SK-N-SH treated with all-trans-retinoic acid at 6 μM for 48 hours (cell line): ENCODE data around the gene S100A4.
A peak's percentile ranks its signal among the peaks of the same experiment; 100 is the strongest.

Experiments
- ATAC-seq: fragments of 200-7000 bp; cut with Tn5 transposase; 3 replicates; pipeline ENCODE4 v1.9.1; 2020; ENCODE audit warnings: mild to moderate bottlenecking, moderate library complexity
- ARNTL ChIP-seq: fragments of 450-650 bp; formaldehyde crosslinking; IDR thresholded peaks from 2 replicates; pipeline ENCODE4 v1.5.0; 2020; ENCODE audit warnings: low read depth, mild to moderate bottlenecking, moderate library complexity, borderline replicate concordance
- BACH2 ChIP-seq: fragments of 250-450 bp; sonication (Bioruptor Pico); IDR thresholded peaks from 2 replicates; pipeline ENCODE4 v1.9.0; 2021; ENCODE audit warnings: mild to moderate bottlenecking, borderline replicate concordance
- CSDC2 ChIP-seq: fragments of 250-450 bp; sonication (Bioruptor Pico); IDR thresholded peaks from 2 replicates; pipeline ENCODE4 v1.5.0; 2020; ENCODE audit warnings: mild to moderate bottlenecking, moderate library complexity
- CSRNP3 ChIP-seq: fragments of 250-450 bp; sonication (Bioruptor Pico); IDR thresholded peaks from 2 replicates; pipeline ENCODE4 v1.5.1; 2021; ENCODE audit warnings: mild to moderate bottlenecking, moderate library complexity
- ESRRG ChIP-seq: fragments of 250-450 bp; sonication (Bioruptor Pico); IDR thresholded peaks from 2 replicates; pipeline ENCODE4 v1.6.1; 2021; ENCODE audit warnings: mild to moderate bottlenecking
- GLIS3 ChIP-seq: fragments of 250-450 bp; sonication (Bioruptor Pico); IDR thresholded peaks from 2 replicates; pipeline ENCODE4 v1.5.0; 2020; ENCODE audit warnings: mild to moderate bottlenecking, moderate library complexity
- ISL1 ChIP-seq: fragments of 250-450 bp; sonication (Bioruptor Pico); IDR thresholded peaks from 2 replicates; pipeline ENCODE4 v2.1.2; 2022; ENCODE audit warnings: mild to moderate bottlenecking, moderate library complexity
- OSR1 ChIP-seq: fragments of 250-450 bp; sonication (Bioruptor Pico); IDR thresholded peaks from 2 replicates; pipeline ENCODE4 v1.8.0; 2022; ENCODE audit warnings: moderate library complexity, mild to moderate bottlenecking, inconsistent platforms
- POU6F1 ChIP-seq: fragments of 250-450 bp; sonication (Bioruptor Pico); IDR thresholded peaks from 2 replicates; pipeline ENCODE4 v1.8.0; 2021; ENCODE audit warnings: low read depth, mild to moderate bottlenecking, moderate library complexity, borderline replicate concordance
- PPARA ChIP-seq: fragments of 250-450 bp; sonication (Bioruptor Pico); IDR thresholded peaks from 2 replicates; pipeline ENCODE4 v1.5.0; 2020; ENCODE audit warnings: mild to moderate bottlenecking, borderline replicate concordance
- SNAI2 ChIP-seq: fragments of 250-450 bp; sonication (Bioruptor Pico); IDR thresholded peaks from 2 replicates; pipeline ENCODE4 v1.5.0; 2020; ENCODE audit warnings: mild to moderate bottlenecking, moderate library complexity
- TCF4 ChIP-seq: fragments of 250-450 bp; sonication (Bioruptor Pico); IDR thresholded peaks from 2 replicates; pipeline ENCODE4 v1.8.0; 2021; ENCODE audit warnings: mild to moderate bottlenecking, moderate library complexity, borderline replicate concordance
- TOX ChIP-seq: fragments of 250-450 bp; sonication (Bioruptor Pico); IDR thresholded peaks from 2 replicates; pipeline ENCODE4 v1.8.0; 2021; ENCODE audit warnings: mild to moderate bottlenecking, moderate library complexity, borderline replicate concordance
- TSHZ2 ChIP-seq: fragments of 250-450 bp; sonication (Bioruptor Pico); IDR thresholded peaks from 2 replicates; pipeline ENCODE4 v1.5.0; 2020; ENCODE audit warnings: mild to moderate bottlenecking, moderate library complexity
- ZFP3 ChIP-seq: fragments of 250-450 bp; sonication (Bioruptor Pico); IDR thresholded peaks from 2 replicates; pipeline ENCODE4 v1.5.0; 2020; ENCODE audit warnings: mild to moderate bottlenecking, moderate library complexity
- ZFP30 ChIP-seq: fragments of 450-650 bp; formaldehyde crosslinking; IDR thresholded peaks from 2 replicates; pipeline ENCODE4 v1.5.0; 2022; ENCODE audit warnings: mild to moderate bottlenecking, moderate library complexity
- ZNF565 ChIP-seq: fragments of 450-650 bp; formaldehyde crosslinking; conservative IDR thresholded peaks from 2 replicates; pipeline ENCODE4 v1.5.0; 2020; ENCODE audit warnings: low read depth, mild to moderate bottlenecking, moderate library complexity
- ZNF70 ChIP-seq: fragments of 450-650 bp; formaldehyde crosslinking; IDR thresholded peaks from 2 replicates; pipeline ENCODE4 v1.5.0; 2020; ENCODE audit warnings: mild to moderate bottlenecking, moderate library complexity
- TF ChIP-seq, protein P1 (sequence below): fragments of 250-450 bp; sonication (Bioruptor Pico); IDR thresholded peaks from 2 replicates; pipeline ENCODE4 v1.8.0; 2020; ENCODE audit warnings: mild to moderate bottlenecking, moderate library complexity, borderline replicate concordance
- TF ChIP-seq, protein P2 (sequence below): fragments of 250-450 bp; sonication (Bioruptor Pico); IDR thresholded peaks from 2 replicates; pipeline ENCODE4 v1.5.1; 2020; ENCODE audit warnings: low read depth, mild to moderate bottlenecking, moderate library complexity

S100A4 gene

GRCh38 chr1:153566414-153567371 lies 21.1 kb upstream of the S100A4 start (continued):
- no peak for TF ChIP-seq CSRNP3
- no peak for TF ChIP-seq ZFP30 (CRISPR knock-in tag)
- TF ChIP-seq SNAI2 = no peak
- peak; percentile 80; the same call in 1 of the 2 replicates for TF ChIP-seq TOX (CRISPR knock-in tag)
- TF ChIP-seq, protein P1, sequence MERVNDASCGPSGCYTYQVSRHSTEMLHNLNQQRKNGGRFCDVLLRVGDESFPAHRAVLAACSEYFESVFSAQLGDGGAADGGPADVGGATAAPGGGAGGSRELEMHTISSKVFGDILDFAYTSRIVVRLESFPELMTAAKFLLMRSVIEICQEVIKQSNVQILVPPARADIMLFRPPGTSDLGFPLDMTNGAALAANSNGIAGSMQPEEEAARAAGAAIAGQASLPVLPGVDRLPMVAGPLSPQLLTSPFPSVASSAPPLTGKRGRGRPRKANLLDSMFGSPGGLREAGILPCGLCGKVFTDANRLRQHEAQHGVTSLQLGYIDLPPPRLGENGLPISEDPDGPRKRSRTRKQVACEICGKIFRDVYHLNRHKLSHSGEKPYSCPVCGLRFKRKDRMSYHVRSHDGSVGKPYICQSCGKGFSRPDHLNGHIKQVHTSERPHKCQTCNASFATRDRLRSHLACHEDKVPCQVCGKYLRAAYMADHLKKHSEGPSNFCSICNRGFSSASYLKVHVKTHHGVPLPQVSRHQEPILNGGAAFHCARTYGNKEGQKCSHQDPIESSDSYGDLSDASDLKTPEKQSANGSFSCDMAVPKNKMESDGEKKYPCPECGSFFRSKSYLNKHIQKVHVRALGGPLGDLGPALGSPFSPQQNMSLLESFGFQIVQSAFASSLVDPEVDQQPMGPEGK (CRISPR knock-in tag) = peak; percentile 95; the same call in 1 of the 2 replicates
- no peak for TF ChIP-seq ZNF565 (CRISPR knock-in tag)
- no peak for TF ChIP-seq ARNTL (CRISPR knock-in tag)
- TF ChIP-seq POU6F1 (CRISPR knock-in tag) = no peak
- TF ChIP-seq, protein P2, sequence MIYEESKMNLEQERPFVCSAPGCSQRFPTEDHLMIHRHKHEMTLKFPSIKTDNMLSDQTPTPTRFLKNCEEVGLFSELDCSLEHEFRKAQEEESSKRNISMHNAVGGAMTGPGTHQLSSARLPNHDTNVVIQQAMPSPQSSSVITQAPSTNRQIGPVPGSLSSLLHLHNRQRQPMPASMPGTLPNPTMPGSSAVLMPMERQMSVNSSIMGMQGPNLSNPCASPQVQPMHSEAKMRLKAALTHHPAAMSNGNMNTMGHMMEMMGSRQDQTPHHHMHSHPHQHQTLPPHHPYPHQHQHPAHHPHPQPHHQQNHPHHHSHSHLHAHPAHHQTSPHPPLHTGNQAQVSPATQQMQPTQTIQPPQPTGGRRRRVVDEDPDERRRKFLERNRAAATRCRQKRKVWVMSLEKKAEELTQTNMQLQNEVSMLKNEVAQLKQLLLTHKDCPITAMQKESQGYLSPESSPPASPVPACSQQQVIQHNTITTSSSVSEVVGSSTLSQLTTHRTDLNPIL = no peak

DNA sequence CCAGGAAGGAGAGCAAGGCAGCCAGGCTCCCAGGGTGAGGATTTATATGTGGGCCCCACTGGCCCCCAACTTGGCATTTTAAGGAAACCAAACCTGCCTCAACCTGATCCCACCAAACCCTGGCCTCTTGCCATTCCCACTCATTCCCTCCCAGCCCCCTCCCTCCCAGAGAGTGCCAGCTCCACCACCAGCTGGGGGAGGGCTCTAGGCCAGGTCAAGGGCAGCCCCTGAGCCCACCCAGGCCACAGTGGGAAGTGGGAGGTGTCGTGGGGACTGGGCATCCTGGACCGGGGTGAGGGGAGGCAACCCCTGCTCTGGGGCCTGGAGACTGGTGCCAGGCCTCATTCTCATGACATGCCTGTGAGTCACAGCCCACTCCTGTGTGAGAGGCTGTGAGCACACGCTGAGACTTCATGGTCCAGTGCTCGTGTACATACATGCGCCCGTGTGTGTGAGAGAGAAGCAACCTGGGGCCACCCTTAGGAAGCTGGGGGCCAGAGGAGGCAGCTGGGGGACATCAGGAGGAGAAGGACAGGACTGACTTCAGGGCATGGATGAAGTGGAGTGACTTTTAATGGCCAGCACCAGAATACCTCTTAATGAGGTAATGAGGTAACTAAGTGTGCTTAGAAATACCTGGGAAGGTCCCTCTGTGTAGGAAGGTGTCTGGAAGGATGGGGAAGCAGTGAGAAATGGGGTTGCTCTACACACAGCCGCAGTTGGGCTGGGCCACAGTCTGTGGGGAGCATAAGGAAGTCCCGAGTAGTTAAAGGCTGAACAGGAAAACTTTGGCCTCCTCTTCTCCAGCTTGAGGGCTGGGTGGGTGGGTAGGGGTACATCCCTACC lies 20.1 kb upstream of the S100A4 start, which contains the start of gene S100A2:
S100A2 (minus strand) TSS at position 316 of the 846 bp plus-strand sequence. CDS start 1,967 bp downstream, outside the sequence.
- ATAC-seq = peak; percentile 68
- TF ChIP-seq CSDC2 = peak; percentile 38; the same call in 1 of the 2 replicates
- TF ChIP-seq ISL1 = no peak
- peak; percentile 67; the same call in 1 of the 2 replicates for TF ChIP-seq TOX (CRISPR knock-in tag)
- no peak for TF ChIP-seq BACH2 (CRISPR knock-in tag)
- peak; percentile 75 for TF ChIP-seq ZFP3 (CRISPR knock-in tag)
- 0 out of 2 replicates have a peak, but pooled peaks have one; percentile 72 for TF ChIP-seq ZNF565 (CRISPR knock-in tag)
- no peak for TF ChIP-seq ZFP30 (CRISPR knock-in tag)
- no peak for TF ChIP-seq ESRRG
- no peak for TF ChIP-seq ZNF70
- no peak for TF ChIP-seq ARNTL (CRISPR knock-in tag)
- no peak for TF ChIP-seq TSHZ2 (CRISPR knock-in tag)
- TF ChIP-seq PPARA (CRISPR knock-in tag) = no peak
- TF ChIP-seq OSR1 = peak; percentile 80
- TF ChIP-seq GLIS3 (CRISPR knock-in tag) = no peak
- TF ChIP-seq POU6F1 (CRISPR knock-in tag) = peak; percentile 83; the same call in 1 of the 2 replicates
- TF ChIP-seq SNAI2 = no peak
- TF ChIP-seq TCF4 (CRISPR knock-in tag) = no peak
- TF ChIP-seq, protein P1 (CRISPR knock-in tag) = peak; percentile 60; the same call in 1 of the 2 replicates
- TF ChIP-seq, protein P2 = no peak
